NCI-H510A treated with DMSO at 0.1 percent for 48 hours (cell line): ENCODE data around the gene KIAA1586.
"Not testable (repeated sequence)": the region's sequence is repeated elsewhere in the genome, so short reads cannot be mapped to it uniquely, and the experiment has no call there.

ENCODE experiments used
- DNase-seq: peaks from one replicate; lab custom pipeline; 2025; lab: John Stamatoyannopoulos, UW

The KIAA1586 gene, protein sequence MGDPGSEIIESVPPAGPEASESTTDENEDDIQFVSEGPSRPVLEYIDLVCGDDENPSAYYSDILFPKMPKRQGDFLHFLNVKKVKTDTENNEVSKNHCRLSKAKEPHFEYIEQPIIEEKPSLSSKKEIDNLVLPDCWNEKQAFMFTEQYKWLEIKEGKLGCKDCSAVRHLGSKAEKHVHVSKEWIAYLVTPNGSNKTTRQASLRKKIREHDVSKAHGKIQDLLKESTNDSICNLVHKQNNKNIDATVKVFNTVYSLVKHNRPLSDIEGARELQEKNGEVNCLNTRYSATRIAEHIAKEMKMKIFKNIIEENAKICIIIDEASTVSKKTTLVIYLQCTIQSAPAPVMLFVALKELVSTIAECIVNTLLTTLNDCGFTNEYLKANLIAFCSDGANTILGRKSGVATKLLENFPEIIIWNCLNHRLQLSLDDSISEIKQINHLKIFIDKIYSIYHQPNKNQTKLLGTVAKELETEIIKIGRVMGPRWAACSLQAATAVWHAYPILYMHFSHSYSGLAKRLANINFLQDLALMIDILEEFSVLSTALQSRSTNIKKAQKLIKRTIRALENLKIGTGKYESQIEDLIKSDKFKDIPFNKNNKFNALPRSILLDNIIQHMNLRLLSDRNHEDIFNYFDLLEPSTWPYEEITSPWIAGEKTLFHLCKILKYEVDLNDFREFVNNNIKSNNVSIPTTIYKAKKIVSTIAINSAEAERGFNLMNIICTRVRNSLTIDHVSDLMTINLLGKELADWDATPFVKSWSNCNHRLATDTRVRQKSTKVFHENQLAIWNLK

DNA sequence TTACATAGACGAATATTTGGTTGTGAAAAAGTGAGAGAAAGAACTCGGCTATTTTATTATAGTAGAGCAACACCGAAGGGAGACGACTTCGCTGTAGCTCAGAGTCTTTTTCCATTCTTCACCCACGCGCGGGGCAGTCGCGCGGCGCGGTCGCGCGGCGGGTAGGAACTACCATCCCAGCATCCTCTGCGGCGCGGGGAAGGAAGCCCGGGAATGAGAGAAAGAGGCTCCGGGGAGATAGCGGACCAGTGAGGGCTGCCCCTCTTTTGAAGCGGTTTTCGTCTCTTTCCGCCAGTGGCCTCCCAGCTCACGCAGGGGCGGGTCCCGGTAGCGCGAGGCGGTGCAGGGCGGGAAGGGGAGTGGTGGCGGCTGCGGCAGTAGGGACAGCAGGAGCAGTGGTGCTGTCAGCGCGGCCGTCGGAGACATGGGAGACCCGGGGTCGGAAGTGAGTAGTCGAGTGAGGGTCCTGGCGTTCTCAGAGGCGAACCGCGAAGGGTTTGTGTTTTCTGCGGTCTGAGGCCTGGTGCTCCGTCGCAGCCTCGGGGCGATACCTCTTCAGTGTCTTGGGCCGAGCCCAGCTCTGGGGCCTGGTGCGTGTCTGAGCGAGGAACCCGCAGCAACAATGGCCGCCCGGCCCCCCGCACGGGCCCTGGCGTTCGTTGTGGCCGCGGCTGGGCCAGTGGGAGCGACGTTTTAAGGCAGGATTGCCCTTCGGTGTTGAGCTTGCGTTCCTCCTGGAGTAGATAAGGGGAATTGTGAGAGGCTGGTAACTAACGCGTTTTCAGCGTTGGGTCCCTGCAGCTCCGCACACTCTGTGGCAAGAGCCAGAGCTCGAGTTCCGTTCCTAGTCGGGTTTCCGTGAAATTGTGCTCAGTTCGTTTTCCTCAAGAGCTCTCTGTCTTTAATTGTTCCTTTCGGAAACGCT, at the start of gene KIAA1586:
TSS of gene KIAA1586 (plus strand) at position 362 of the 925 bp plus-strand sequence. CDS start at position 425, 63 bp downstream.
- peak; percentile 99 for DNase-seq

DNA sequence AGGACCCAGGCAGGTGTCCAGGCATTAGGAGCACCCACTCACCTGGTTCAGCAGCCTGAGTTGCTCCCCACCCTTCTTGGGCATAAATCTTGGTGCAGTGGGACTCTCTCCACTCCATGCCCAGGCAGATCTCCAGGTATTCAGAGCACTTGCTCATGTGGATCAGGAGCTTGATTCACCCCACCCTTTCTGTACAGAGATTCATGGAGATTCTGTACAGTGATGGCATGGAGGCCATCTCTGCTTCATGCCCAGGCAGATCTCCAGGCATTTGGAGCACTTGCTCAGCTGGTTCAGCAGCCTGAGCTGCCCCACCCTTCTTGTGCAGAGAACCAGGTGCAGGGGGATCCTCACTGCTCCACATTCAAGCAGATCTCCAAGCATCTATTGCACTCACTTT, 47.4 kb upstream of the KIAA1586 start:
- DNase-seq: no peak

DNA sequence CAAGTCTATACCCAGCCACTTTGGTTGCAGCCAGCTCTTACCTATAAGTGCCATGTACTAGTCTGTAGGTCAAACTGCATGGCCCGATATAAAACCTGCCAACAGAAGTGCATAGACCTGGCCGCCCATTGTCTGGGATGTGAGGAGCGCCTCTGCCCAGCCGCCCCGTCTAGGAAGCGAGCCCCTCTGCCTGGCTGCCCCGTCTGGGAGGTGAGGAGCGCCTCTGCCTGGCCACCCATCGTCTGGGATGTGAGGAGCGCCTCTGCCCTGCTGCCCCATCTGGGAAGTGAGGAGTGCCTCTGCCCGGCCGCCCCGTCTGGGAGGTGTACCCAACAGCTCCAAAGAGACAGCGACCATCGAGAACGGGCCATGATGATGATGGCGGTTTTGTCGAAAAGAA, 46.7 kb upstream of the KIAA1586 start:
- DNase-seq: not testable (repeated sequence)

DNA sequence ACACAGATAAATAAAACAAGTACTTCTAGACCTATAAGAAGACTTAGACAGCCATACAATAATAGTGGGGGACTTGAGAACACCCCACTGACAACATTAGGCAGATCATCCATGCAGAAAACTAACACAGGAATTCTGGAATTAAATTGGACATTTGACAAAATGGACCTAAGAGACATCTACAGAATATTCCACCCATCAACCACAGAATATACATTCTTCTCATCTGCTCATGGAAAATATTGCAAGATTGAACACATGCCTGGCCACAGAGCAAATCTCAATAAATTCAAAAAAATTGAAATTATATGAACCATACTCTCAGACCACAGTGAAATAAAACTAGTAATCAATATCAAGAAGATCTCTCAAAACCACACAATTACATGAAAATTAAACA, 44.3 kb upstream of the KIAA1586 start:
- DNase-seq: no peak

DNA sequence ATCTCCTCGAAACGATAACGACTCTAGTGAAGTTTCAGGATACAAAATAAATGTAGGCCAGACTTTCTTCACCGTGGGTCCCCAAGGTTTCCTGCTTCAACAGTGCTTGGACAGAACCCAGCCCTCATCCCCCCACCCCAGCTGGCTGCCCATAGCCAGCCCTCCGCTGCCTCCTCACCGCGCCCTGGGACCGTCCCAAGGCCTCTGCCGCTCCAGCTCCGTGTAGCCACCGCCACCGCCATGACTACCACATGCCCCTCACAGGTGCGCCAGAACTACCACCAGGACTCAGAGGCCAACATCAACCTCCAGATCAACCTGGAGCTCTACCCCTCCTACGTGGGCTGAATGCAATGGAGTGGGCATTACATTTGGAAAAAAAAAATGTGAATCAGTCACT, 42.2 kb upstream of the KIAA1586 start:
- DNase-seq: no peak

DNA sequence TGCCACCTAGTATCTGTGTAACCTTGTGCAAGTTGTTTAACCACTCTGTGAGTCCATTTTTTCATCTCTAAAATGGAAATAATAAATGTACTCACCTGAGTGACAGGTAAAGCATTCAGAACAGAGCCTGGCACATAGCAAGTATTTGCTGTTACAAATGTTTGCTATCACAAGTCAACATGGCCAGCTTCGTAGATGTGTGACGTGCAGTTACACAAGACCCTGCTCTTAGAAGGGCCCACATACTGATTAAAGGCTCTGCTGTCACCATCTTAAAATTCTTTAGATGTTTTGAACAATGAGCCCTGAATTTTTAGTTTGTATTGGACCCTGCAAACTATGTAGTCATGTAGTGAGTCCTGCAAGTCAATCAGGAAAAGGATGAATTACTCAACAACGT, 40.4 kb upstream of the KIAA1586 start:
- no peak for DNase-seq

DNA sequence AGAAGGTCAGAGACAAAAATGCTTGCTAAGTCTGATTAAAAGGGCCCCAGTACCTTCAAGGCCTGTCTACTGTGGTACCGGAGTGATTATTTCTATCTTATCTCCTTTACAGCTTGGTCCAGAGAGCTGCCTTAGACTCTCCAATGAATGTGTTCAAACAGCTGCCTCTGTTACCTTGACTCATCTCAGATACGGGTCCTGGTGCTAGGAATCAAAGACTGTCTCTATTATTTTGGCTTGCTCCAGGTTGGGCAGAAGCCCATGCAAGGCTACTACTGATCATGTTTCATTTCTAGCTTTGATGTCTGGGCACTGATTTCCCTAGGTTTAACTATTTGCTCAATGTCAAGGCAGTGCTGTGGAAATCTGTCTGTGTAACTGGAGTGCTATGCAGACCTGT, 38.4 kb upstream of the KIAA1586 start:
- DNase-seq: not testable (repeated sequence)

DNA sequence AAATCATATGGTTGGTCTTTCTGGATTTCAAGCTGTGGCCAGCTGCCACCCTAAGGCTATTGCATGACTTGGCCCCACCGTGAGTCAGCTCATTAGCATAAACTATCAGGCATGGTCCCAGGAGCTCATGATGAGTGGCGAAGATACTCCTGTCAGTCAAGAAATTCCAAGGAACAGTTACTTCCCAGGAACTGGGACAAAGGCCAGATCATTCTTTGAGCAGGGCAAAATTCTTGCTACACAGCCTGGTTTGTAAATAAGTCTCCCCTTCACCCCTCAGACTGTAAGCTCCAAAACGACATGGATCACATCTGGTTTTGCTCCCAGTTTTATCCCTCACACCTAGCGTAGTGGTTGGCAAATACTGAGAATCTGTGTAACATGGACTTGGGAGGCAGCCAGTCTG, 33.0 kb upstream of the KIAA1586 start:
- DNase-seq: no peak

DNA sequence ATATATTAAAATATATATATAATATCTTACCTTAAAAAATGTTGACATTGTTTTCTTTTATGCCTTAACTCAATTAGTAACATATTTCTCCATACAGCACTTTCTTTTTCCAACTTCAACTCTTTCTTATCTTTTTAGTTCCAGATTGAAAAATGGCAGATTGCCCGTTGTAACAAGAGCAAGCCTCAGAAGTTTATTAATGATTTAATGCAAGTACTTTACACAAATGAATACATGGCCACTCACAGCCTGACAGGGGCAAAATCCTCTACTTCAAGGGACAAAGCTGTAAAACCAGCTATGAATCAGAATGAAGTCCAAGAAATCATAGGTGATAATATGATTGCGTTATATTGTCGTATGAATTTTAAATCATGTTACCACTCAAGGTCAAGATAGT, 29.4 kb upstream of the KIAA1586 start:
- no peak for DNase-seq

DNA sequence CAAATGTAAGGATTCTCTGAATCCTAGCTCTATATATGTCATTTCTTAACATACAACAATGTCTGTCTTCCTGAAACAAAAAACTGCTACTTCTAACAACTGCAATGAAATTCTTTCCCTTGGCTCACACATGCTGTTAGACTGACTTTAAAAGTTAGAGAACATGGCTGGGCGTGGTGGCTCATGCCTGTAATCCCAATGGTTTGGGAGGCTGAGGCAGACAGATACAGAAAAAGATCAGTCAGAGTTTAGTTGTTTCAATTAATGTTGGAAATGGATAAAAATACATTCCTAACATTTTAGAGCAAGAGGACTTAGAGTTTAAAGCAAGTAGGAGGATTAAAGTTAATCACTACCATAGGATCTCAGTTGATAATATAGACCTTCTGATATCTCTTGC, 28.7 kb upstream of the KIAA1586 start:
- DNase-seq: no peak

DNA sequence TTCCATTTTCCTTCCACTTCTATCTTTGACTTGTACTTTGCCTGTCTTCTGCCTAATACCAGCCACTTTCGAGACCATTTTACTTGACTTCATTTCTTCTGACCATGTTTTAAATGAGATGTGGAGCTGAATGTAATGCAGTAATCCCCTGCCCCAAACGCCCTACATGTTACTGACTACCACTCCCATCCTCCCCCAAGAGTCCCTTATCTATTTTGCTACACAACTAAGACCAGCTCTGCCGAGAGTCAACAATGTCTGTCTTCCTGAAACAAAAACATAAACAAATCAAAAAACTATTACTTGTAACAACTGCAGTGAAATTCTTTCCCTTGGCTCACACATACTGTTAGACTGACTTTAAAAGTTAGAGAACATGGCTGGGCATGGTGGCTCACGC, 27.1 kb upstream of the KIAA1586 start:
- no peak for DNase-seq

DNA sequence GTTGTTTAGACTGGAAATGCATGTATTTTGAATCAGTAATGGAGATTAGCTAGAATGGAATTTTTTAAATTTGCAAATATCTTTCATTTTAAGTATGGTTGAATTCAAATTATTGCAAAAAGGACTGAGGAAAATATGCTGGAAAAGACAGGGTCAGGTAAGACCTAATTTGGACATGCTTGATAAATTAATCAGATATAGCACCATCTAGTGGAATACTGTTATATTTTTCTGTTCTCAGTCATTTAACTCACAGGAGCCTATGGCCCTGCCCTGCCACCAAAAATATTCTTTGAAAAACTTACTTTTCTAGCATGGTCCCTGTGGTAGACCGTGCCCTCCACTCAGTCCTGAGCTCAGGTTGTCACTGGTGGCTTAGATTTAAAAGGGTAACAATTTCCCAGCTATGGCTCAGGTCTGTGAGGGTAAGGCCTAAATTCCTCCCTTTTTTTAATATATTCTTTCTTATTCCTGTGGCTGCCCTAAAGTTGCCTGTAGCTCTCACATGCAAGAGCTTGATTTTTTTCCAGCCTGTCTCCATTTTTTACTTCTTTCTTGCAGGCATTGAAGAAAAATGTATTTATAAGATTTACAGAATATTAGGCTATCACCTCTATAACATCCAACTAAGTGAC, 25.3 kb upstream of the KIAA1586 start:
- peak; percentile 85 for DNase-seq

DNA sequence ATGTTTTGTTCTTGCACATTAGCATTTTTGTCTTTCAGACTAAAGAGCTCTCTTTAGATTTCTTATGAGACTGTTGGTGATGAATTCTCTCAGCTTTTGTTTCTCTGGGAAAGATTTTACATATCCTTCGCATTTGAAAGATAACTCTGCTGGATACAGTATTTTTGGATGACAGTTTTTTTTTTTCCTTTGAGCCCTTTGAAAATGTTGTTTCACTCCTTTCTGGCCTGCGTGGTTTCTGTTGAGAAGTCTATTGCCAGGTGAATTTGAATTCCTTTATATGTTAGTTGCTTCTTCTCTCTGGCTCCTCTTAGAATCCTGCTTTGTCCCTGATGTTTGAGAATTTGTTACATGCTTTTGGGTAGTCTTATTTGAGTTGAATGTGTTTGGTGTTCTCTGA, 22.2 kb upstream of the KIAA1586 start:
- DNase-seq: no peak

DNA sequence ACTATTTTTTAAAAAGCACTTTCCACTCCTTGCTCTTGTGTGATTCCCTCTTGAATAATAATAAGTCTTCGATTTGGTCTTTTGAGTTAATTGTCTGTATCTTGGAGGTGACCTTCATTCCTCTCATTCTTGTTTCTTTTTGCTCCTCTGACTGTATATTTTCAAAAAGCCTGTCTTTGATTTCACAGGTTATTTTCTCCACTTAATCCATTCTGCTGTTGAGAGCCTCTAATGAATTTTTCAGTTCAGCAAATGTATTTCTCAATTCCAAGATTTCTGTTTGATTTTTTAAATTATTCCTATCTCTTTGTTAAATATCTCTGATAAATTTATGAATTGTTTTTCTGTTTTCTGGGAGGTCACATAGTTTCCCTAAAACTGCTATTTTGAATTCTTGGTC, 21.7 kb upstream of the KIAA1586 start:
- DNase-seq: no peak

DNA sequence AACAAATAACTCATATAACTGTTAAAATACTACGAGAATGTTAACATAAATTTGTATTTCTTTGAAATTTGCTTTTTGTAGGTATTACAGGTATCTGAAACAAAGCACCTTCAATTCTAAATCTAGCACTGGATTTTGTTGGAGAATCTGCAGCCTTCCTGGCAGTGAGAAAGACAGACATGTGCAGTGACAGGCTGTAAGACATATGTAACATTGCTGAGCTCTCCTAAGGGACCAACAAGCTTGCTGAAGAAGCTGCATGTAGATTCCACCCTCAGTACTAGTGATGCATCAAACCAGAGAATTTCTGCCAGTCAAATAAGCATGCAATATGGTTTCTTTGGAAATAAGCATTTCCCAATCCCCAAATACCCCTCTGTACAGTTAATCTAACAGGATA, 20.5 kb upstream of the KIAA1586 start:
- DNase-seq: no peak

DNA sequence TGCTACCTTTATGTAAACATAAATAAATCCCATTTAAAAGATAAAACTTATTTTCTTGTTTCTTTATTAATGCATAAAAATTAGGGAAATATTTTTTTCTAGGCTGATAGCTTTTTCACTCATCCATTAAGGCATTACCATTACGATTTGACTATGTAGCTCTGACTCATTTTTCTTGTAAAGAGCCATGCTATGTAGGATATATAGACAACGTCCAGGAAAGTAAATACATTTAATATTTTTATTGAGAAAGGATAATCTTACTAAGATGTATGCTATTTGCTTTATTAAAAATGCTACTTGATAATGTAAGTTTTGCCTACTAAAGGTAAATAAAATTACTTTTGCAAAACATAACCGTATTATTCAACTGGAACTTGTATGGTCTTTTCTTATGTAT, 19.2 kb upstream of the KIAA1586 start:
- no peak for DNase-seq

DNA sequence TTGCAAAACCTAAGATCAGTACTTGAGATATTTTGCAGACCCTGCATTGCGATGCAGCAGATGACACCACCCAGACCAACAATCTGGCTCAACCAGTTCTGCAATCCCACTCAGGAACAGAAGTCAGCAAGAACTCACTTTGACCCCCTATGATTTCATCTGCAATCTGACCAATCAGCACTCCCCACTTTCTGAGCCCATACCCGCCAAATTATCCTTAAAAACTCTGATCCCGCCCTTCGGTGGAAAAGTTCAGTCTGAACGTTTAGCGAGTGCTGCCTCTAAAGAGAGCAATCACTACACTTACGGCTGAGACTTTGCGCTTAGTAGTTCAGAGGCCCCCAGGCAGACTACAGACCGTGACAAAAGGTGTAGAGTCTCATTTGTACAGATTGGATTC, 17.3 kb upstream of the KIAA1586 start:
- no peak for DNase-seq

DNA sequence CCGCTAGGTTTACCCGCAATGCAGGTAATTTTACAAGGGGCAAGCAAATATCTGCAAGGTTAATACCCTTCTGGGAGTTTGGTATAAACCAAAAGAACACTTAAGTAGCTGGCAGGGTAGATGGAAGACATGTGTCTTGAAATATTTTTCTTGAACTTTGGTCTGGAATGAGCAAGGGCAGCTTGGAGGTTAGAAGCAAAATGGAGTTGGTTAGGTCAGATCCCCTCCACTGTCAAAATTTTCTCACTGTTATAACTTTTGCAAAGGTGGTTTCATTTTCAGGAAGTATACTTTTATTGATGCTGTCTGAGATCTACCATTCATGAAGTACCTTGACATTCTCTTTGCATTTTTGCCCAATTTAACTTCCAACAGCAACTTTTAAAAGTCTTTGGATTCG, 13.3 kb upstream of the KIAA1586 start:
- no peak for DNase-seq

DNA sequence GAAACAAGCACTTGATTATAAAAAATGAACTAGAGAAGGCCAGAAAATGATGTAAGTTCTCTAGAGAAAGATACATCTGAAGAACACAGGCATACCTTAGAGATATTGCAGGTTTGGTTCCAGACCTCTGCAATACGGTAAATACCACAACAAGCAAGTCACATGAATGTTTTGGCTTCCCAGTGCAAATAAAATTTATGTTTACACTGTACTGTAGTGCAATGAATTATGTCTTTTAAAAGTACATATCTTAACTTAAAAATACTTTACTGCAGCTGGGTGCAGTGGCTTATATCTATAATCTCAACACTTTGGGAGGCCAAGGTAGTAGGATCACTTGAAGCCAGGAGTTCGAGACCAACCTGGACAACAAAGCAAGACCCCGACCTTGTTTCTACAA, 10.9 kb upstream of the KIAA1586 start:
- no peak for DNase-seq

DNA sequence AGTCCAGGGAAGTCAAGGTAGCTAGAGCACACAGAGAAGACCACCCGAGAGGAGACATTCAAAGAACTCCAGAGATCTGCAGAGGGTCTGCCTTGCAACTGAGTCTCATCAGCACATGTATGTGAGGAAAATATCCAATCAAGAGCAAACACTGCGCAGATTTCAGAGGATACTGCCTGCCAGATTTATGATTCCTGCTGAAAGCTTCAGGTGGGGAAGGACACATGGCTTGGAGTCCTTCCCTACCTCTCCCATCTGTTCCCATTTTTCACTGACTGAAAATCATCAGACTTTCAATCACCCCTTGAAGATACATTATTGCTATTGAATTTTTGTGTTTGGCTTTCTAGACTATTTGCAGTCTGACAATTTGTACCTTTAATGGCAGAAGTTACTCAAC, 7.6 kb upstream of the KIAA1586 start:
- no peak for DNase-seq

DNA sequence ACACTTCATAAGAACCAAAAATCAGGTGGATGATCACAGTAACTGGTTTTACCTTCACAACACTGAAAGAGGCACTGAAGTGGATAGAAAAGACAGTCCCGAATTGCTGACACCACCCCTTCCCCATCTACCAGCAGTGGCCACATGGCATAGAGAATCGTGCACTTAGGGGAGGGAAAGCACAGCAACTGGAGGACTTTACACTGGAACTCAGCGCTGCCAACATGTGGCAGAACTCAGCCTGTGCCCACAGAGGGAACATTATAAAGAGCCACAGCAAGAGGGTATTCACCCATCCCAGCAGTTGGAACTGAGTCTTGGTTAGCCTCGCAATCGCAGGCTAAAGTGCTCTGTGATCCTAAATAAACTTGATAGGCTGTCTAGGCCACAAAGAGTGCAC, 6.5 kb upstream of the KIAA1586 start:
- DNase-seq: no peak

DNA sequence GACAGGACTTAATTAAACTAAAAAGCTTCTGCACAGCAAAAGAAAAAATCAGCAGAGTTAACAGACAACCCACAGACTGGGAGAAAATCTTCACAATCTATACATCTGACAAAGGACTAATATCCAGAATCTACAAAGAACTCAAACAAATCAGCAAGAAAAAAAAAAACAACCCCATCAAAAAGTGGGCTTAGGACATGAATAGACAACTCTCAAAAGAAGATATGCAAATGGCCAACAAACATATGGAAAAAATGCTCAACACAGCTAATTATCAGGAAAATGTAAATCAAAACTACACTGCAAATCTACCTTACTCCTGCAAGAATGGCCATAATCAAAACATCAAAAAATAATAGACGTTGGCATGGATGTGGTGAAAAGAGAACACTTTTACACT, 2.4 kb upstream of the KIAA1586 start:
- DNase-seq: not testable (repeated sequence)
